CD4-positive, alpha-beta T cell (primary cell): Measurements from ENCODE around the gene LBR. TPM values are rescaled to one million over a fixed set of nuclear protein-coding genes. Genes with fewer than 3 reads are reported as not detected.

Experiments
- ATAC-seq: fragments of 200-7000 bp; cut with Tn5 transposase; one replicate; pipeline ENCODE4 v1.10.0; 2022; ENCODE audit warnings: mild to moderate bottlenecking; ENCODE audit not compliant: poor library complexity
- CTCF ChIA-PET: fragments of 350-600 bp; sonication (Branson Sonifier 250); formaldehyde crosslinking; loops from one replicate; lab custom pipeline; 2021; ENCODE audit warnings: antibody characterized with exemption, inconsistent platforms; lab: Charles Lee
- POLR2A ChIA-PET: fragments of 350-600 bp; sonication (Branson Sonifier 250); formaldehyde crosslinking; loops from one replicate; lab custom pipeline; 2021; ENCODE audit warnings: antibody characterized with exemption, inconsistent platforms; lab: Charles Lee
- DNase-seq, 14 experiments: peaks; one replicate each; pipeline ENCODE4 v3.0.0-alpha.2; 2013 to 2020; ENCODE audit warnings: mixed read lengths in 2 of 14
- H3K27ac ChIP-seq, 2 donors: one replicate each; pipeline versions ENCODE4 v1.5.1 to v1.7.0; 2013; ENCODE audit warnings: low read length in 2 of 2, low read depth in 1 of 2, mild to moderate bottlenecking in 1 of 2
- H3K27me3 ChIP-seq, 2 experiments: 1 replicate in 1 of 2; 2 replicates in 1 of 2; pipeline versions ENCODE4 v1.6.1 to v1.7.0; 2013; ENCODE audit warnings: low read length in 2 of 2, control low read depth in 1 of 2, mild to moderate bottlenecking in 1 of 2, moderate library complexity in 1 of 2; ENCODE audit not compliant: insufficient read depth in 2 of 2, control insufficient read depth in 1 of 2
- H3K36me3 ChIP-seq: one replicate; pipeline ENCODE4 v1.6.1; 2013; ENCODE audit warnings: low read length, control low read depth; ENCODE audit not compliant: insufficient read depth
- H3K4me1 ChIP-seq: one replicate; pipeline ENCODE4 v1.6.1; 2013; ENCODE audit warnings: low read length, control low read depth; ENCODE audit not compliant: insufficient read depth
- H3K4me3 ChIP-seq: one replicate; pipeline ENCODE4 v1.5.1; 2013; ENCODE audit warnings: mild to moderate bottlenecking, low read length, moderate library complexity
- H3K9me3 ChIP-seq, 2 experiments: 1 replicate in 1 of 2; 2 replicates in 1 of 2; pipeline versions ENCODE4 v1.6.1 to v1.7.0; 2013; ENCODE audit warnings: low read length in 2 of 2, mild to moderate bottlenecking in 2 of 2, control low read depth in 1 of 2, moderate library complexity in 1 of 2; ENCODE audit not compliant: control insufficient read depth in 1 of 2, insufficient read depth in 1 of 2
- H3K27ac Mint-ChIP-seq: one replicate; pipeline ENCODE4 v1.8.0; 2020; ENCODE audit warnings: mixed read lengths
- H3K27me3 Mint-ChIP-seq: one replicate; pipeline ENCODE4 v1.8.0; 2021; ENCODE audit warnings: mixed read lengths
- H3K36me3 Mint-ChIP-seq: one replicate; pipeline ENCODE4 v1.8.0; 2021; ENCODE audit warnings: low read depth, mixed read lengths
- H3K4me1 Mint-ChIP-seq: one replicate; pipeline ENCODE4 v1.8.0; 2021; ENCODE audit warnings: low read depth, mixed read lengths
- H3K4me3 Mint-ChIP-seq: one replicate; pipeline ENCODE4 v1.8.0; 2020; ENCODE audit warnings: mild to moderate bottlenecking, mixed read lengths
- H3K9me3 Mint-ChIP-seq: one replicate; pipeline ENCODE4 v1.8.0; 2020; ENCODE audit warnings: mixed read lengths
- intact Hi-C, 2 experiments: fragments of 100-400 bp; cut with DNase I in 1 of 2; cut with micrococcal nuclease in 1 of 2; formaldehyde crosslinking; loops; one replicate each; pipeline versions ENCODE4 v1.15.1 to v1.9.0; 2023 to 2025; cut with DNase I, micrococcal nuclease
- total RNA-seq, 174 experiments: library from RNA in 2 of 174; stranded (reverse) in 2 of 174; gene quantifications; one replicate each; pipeline ENCODE4 v1.2.3 and lab custom pipeline; 2021 to 2026
- TF ChIP-seq, protein P1 (sequence below): fragments of 200-600 bp; IDR thresholded peaks from one replicate; pipeline ENCODE4 v1.8.0; 2022; ENCODE audit warnings: antibody characterized with exemption, mild to moderate bottlenecking

Gene LBR
- total RNA-seq, 2 experiments from 2014 or later: 118 to 129 TPM

DNA sequence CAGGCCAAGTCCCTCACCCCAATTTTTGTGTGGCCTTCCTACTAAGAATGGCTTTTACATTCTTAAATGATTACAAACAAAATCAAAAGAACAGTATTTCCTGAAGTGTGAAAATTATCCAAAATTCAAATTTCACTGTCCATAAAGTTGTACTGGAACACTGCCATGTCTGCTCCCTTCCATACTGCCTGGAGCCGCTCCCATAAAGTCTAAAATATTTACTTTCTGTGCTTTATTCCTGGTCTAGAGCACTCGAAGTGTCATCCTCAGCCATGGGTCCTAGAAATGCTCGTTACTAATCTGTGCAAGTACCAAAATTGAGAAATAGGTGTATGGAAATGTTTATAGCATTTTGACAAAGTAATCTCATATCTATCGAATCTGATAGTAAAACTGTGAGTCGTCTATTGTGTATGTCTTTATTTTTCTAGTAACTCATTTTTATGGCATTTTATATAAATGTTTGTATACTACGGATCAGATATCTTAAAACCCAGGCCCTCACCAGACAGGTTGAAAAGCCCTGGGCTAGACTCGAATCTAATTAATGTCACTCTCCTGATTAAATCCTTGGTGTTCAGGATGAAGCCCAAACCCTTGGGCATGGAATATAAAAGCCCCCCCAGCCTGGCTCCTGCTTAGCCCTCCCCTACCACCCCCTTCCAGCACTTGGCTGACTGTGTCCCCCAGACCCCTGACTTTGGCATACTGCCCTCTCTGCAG lies 4.9 kb downstream of the LBR start:
- H3K36me3 ChIP-seq: peaks cover 51% of the 10 kb centered on the region
- DNase-seq: no peak
- no peaks in the 10 kb centered on the region for H3K27me3 ChIP-seq
- no peak overlapping the region for H3K4me3 Mint-ChIP-seq
- ChIA-PET CTCF (no interaction called here), POLR2A (interaction anchor here (0.9 to 8.1 kb wide), 3 partner anchors 21 to 45 kb away, joined by 3 to 280 read pairs (median 125); no protein-coding TSS in a partner anchor)
- H3K27ac ChIP-seq: no peak overlapping the region
- peaks cover 32% of the 10 kb centered on the region for H3K4me1 ChIP-seq
- H3K4me1 Mint-ChIP-seq: peaks cover 65% of the 10 kb centered on the region
- H3K27ac Mint-ChIP-seq: no peak overlapping the region
- H3K36me3 Mint-ChIP-seq: peaks cover 68% of the 10 kb centered on the region
- H3K9me3 Mint-ChIP-seq: no peaks in the 10 kb centered on the region
- intact Hi-C loops: loop anchor here (10.0 kb wide), 2 partner anchors 798 to 1578 kb away; partner anchors contain the start of gene TP53BP2 (in 1 of the 2)
- no peak for ATAC-seq
- TF ChIP-seq, protein P1, sequence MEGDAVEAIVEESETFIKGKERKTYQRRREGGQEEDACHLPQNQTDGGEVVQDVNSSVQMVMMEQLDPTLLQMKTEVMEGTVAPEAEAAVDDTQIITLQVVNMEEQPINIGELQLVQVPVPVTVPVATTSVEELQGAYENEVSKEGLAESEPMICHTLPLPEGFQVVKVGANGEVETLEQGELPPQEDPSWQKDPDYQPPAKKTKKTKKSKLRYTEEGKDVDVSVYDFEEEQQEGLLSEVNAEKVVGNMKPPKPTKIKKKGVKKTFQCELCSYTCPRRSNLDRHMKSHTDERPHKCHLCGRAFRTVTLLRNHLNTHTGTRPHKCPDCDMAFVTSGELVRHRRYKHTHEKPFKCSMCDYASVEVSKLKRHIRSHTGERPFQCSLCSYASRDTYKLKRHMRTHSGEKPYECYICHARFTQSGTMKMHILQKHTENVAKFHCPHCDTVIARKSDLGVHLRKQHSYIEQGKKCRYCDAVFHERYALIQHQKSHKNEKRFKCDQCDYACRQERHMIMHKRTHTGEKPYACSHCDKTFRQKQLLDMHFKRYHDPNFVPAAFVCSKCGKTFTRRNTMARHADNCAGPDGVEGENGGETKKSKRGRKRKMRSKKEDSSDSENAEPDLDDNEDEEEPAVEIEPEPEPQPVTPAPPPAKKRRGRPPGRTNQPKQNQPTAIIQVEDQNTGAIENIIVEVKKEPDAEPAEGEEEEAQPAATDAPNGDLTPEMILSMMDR: no peak
- no peaks in the 10 kb centered on the region for H3K9me3 ChIP-seq
- no peak overlapping the region for H3K4me3 ChIP-seq
- no peaks in the 10 kb centered on the region for H3K27me3 Mint-ChIP-seq

DNA sequence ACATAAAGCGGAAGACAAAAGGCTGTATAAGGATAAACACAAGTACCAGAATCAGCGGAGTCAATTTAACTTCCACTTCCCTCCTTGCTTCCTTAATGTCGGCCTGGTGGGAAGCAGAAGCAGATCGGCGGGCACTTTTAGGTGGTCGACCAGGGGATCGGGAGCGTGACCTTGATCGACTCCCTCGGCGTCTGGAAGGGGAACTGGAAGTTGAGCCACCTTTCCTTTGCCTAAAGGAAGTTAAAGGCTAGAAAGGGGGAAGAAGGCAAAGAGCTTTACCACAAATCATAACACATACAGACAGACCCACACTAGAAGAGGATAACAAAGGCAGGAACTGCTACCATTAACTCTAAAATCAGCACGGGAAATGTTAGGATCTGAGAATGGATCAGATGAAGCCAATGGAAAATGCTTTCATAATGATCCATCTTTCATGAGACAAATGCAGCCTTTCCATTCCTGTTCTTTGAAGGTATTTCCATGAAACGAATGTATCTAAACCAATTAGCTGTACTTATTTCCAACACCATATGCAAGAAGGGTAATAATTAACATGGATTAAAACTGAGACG lies 5.7 kb downstream of the LBR start:
- Histone ChIP-seq H3K9me3 (no peaks in the 10 kb centered on the region), H3K27me3 (no peaks in the 10 kb centered on the region), H3K27ac (no peak overlapping the region), H3K4me1 (peaks cover 30% of the 10 kb centered on the region), H3K4me3 (no peak overlapping the region), H3K36me3 (peaks cover 60% of the 10 kb centered on the region)
- TF ChIP-seq, protein P1: no peak
- DNase-seq (no peak), ATAC-seq (no peak)
- intact Hi-C loops: loop anchor here (10.0 kb wide), 2 partner anchors 797 to 1577 kb away; partner anchors contain the start of gene TP53BP2 (in 1 of the 2)
- Mint-ChIP-seq H3K4me3 (no peak overlapping the region), H3K4me1 (peaks cover 65% of the 10 kb centered on the region), H3K36me3 (peaks cover 75% of the 10 kb centered on the region), H3K27ac (no peak overlapping the region), H3K9me3 (no peaks in the 10 kb centered on the region), H3K27me3 (no peaks in the 10 kb centered on the region)
- CTCF ChIA-PET: interaction anchor here (0.7 kb wide), 1 partner anchor 360 kb away, joined by 3 read pairs; no protein-coding TSS in a partner anchor
- POLR2A ChIA-PET: interaction anchor here (0.5 to 0.9 kb wide), 2 partner anchors 23 kb away, joined by 3 read pairs; no protein-coding TSS in a partner anchor

DNA sequence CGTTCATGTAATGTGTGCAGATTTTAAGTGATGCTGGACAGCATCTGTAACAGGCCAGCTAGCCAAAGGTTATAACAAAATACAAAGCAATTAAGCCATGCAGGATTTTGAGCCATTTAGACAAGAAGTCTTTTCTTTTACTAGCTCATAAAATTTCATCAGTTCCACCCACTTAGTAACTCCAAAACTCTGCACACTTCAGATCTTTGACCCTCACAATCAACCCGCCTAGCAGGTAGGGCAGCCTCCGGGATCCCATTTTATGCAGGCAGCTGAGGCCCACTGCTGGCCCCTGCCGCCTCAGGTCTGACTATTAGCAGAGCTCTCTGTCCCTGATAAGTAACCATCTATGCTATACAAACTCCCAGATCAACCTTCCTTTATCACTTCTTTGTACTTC lies 9.2 kb downstream of the LBR start:
- intact Hi-C loops: no loop called here
- no peak overlapping the region for H3K4me3 ChIP-seq
- TF ChIP-seq, protein P1: no peak
- H3K36me3 ChIP-seq: peaks cover 95% of the 10 kb centered on the region
- no peak overlapping the region for H3K27ac Mint-ChIP-seq
- H3K9me3 ChIP-seq: no peaks in the 10 kb centered on the region
- no peak overlapping the region for H3K4me3 Mint-ChIP-seq
- H3K27me3 ChIP-seq: no peaks in the 10 kb centered on the region
- H3K9me3 Mint-ChIP-seq: no peaks in the 10 kb centered on the region
- ChIA-PET CTCF (interaction anchor here (0.5 to 1.3 kb wide), 2 partner anchors 56 to 232 kb away, joined by 3 to 5 read pairs; no protein-coding TSS in a partner anchor), POLR2A (interaction anchor here (1.4 kb wide), 1 partner anchor 9 kb away, joined by 5 read pairs; the partner anchor contains the start of gene LBR)
- H3K27me3 Mint-ChIP-seq: no peaks in the 10 kb centered on the region
- ATAC-seq (no peak), DNase-seq (no peak)
- H3K27ac ChIP-seq: no peak overlapping the region
- H3K36me3 Mint-ChIP-seq: peaks cover 93% of the 10 kb centered on the region
- H3K4me1 ChIP-seq: peaks cover 5% of the 10 kb centered on the region
- peaks cover 44% of the 10 kb centered on the region for H3K4me1 Mint-ChIP-seq
